Left lobe of liver (tissue), 2 donors: ENCODE data around the gene FOXC1. TPM values are rescaled to one million over a fixed set of nuclear protein-coding genes. Genes with fewer than 3 reads are reported as not detected.

Source experiments
- ATAC-seq: fragments of 200-7000 bp; cut with Tn5 transposase; one replicate; pipeline ENCODE4 v1.9.1; 2020; ENCODE audit warnings: mild to moderate bottlenecking, moderate library complexity
- DNase-seq: peaks from one replicate; pipeline ENCODE4 v3.0.0-alpha.2; 2020; ENCODE audit warnings: low spot score
- total RNA-seq: library from RNA; stranded (reverse); gene quantifications from one replicate; pipeline ENCODE4 v1.2.1, GENCODE V29; 2021
- donor health status: DM: no; HTN: no; CAD: no; lungs with moderate emphysema.
- donor health status: DM: no; HTN: yes; CAD: no.

Gene FOXC1
- total RNA-seq, 1 donor from 2014 or later, result 0.38 TPM

DNA sequence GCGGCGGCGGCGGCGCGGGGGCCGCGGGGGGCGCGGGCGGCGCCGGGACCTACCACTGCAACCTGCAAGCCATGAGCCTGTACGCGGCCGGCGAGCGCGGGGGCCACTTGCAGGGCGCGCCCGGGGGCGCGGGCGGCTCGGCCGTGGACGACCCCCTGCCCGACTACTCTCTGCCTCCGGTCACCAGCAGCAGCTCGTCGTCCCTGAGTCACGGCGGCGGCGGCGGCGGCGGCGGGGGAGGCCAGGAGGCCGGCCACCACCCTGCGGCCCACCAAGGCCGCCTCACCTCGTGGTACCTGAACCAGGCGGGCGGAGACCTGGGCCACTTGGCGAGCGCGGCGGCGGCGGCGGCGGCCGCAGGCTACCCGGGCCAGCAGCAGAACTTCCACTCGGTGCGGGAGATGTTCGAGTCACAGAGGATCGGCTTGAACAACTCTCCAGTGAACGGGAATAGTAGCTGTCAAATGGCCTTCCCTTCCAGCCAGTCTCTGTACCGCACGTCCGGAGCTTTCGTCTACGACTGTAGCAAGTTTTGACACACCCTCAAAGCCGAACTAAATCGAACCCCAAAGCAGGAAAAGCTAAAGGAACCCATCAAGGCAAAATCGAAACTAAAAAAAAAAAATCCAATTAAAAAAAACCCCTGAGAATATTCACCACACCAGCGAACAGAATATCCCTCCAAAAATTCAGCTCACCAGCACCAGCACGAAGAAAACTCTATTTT, 2.0 kb downstream of the FOXC1 start:
- ATAC-seq (no peak), DNase-seq (no peak)

DNA sequence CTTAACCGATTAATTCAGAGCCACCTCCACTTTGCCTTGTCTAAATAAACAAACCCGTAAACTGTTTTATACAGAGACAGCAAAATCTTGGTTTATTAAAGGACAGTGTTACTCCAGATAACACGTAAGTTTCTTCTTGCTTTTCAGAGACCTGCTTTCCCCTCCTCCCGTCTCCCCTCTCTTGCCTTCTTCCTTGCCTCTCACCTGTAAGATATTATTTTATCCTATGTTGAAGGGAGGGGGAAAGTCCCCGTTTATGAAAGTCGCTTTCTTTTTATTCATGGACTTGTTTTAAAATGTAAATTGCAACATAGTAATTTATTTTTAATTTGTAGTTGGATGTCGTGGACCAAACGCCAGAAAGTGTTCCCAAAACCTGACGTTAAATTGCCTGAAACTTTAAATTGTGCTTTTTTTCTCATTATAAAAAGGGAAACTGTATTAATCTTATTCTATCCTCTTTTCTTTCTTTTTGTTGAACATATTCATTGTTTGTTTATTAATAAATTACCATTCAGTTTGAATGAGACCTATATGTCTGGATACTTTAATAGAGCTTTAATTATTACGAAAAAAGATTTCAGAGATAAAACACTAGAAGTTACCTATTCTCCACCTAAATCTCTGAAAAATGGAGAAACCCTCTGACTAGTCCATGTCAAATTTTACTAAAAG, 2.7 kb downstream of the FOXC1 start:
- DNase-seq (no peak), ATAC-seq (no peak)

DNA sequence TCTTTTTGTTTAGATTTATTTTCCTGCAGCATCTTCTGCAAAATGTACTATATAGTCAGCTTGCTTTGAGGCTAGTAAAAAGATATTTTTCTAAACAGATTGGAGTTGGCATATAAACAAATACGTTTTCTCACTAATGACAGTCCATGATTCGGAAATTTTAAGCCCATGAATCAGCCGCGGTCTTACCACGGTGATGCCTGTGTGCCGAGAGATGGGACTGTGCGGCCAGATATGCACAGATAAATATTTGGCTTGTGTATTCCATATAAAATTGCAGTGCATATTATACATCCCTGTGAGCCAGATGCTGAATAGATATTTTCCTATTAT, 3.2 kb downstream of the FOXC1 start:
- ATAC-seq (no peak), DNase-seq (no peak)

DNA sequence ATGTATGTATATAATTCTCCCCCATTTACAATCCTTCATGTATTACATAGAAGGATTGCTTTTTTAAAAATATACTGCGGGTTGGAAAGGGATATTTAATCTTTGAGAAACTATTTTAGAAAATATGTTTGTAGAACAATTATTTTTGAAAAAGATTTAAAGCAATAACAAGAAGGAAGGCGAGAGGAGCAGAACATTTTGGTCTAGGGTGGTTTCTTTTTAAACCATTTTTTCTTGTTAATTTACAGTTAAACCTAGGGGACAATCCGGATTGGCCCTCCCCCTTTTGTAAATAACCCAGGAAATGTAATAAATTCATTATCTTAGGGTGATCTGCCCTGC, 3.6 kb downstream of the FOXC1 start:
- no peak for DNase-seq
- ATAC-seq, result no peak

DNA sequence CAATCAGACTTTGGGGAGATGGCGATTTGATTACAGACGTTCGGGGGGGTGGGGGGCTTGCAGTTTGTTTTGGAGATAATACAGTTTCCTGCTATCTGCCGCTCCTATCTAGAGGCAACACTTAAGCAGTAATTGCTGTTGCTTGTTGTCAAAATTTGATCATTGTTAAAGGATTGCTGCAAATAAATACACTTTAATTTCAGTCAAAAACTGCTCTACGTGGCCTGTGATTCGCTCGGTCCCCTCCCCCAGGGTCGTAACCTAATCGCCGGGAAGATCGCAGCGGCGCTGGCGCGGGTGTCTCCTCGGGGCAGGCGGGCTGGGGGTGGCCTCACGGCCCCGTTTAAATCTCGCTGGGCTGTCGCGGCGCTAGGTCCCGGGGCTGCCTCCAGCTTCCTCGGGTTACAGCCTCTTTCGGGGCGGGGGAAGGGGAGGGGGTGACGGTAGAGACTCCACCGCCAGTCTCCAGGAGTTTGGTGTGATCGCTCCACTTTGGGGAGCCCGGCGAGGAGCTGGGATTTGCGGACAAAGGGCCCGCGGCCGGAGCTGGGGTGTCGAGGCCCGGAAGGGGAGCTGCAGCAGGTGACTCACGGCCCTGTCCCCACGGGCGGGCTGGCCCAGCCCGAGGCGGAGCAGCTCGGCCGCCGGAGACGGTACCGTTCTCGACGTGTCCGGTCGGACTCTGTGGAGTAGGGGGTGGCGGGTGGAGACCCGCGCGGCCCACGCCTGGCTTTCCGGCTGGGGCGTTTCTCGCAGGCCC, 4.2 kb downstream of the FOXC1 start:
- no peak for DNase-seq

DNA sequence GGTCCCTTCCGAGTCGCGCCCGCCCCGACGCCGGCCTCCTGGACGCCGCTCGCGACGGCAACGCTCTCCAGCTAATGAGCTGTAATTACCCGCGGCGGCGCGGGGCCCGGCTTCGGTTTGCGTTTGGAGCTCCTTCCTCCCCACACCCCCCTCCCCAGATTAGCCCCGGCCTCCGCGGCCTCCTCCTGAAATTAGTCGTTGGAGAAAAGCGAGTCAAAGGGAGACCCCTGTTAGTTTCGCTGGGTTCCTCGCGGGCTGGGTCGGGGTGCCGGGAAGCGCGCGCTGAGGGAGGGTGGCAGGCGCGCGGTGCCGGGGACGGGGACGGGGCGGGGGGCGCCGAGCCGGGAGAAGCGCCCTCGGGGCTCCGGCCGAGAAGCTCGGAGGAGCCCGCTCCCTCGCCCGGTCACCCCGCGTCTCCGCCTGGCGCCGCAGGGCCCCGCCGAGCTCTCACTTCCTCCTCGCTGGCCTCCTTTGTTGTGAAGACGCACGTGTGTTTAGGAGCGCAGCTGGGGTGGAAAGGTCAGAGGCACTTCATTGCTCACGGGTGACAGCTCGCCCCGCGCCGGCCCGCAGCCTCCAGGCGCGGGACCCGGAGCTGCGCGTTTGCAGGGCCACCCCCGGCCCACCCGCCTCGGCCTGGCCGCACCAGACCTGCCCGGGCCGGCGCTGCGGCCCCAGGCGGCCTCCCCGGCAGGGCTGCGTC, 4.9 kb downstream of the FOXC1 start:
- ATAC-seq, result no peak
- DNase-seq, result no peak

More for the DNA sequence above, 4.2 kb downstream of the FOXC1 start:
- ATAC-seq, result no peak

DNA sequence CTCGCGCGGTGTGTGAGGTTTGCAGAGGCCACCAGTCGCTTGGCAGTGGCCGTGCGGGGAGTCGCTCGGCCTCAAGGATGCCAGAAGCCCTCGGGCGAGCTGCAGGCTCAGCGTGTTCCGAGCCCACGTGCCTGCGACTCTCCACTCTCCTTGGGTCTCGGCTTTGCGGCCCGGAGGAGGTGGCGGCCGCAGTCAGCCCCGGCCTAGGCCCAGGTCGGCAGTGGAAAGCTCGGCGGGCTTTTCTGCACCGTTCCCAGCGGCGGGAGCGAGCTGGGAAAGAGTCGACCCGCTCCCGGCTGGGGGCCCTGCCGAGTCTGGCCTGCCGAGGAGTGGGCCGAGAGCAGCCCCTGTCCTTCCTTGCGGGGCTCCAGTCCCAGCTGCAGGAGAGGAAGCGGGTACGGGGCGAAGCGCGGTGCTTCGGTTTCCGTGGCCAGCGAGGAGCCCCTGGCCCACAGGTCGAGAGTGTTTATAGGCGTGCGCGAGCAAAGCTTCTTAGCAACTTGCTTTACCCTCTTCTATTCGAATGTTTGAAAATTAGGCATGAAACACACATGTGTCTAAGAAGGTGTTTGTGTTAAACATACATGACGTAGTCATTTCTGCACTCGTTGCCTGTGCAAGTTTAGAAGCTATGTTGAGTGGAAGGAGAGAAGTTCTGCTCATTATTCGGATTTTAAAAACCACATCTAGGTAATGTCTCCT, 5.6 kb downstream of the FOXC1 start:
- DNase-seq (no peak), ATAC-seq (no peak)

DNA sequence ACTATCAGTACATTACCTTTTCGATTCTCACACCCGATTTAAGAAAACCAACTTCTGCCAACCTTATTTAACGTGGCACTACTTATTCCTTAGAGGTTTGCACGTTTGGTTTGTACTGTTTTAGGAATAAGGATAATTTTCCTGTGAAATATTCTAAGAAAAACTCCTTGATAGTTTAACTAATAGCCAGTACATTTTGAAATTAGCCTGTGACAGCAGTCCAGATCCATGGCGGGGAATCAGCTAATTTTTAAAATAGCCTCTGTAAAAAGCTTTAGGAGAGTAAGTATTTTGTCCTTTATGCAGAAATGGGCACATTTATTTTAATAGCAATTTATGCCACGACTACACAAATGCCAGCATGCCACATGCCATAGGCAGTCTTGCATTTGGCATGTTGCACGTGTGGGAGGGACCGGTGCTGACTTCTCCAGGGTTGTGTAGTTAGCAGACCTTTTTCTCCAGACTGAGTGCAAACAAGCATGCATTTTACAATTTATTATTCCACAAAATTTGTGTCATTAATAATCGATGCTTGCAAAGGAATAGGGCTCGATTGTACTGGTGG, 6.2 kb downstream of the FOXC1 start:
- DNase-seq (no peak), ATAC-seq (no peak)

DNA sequence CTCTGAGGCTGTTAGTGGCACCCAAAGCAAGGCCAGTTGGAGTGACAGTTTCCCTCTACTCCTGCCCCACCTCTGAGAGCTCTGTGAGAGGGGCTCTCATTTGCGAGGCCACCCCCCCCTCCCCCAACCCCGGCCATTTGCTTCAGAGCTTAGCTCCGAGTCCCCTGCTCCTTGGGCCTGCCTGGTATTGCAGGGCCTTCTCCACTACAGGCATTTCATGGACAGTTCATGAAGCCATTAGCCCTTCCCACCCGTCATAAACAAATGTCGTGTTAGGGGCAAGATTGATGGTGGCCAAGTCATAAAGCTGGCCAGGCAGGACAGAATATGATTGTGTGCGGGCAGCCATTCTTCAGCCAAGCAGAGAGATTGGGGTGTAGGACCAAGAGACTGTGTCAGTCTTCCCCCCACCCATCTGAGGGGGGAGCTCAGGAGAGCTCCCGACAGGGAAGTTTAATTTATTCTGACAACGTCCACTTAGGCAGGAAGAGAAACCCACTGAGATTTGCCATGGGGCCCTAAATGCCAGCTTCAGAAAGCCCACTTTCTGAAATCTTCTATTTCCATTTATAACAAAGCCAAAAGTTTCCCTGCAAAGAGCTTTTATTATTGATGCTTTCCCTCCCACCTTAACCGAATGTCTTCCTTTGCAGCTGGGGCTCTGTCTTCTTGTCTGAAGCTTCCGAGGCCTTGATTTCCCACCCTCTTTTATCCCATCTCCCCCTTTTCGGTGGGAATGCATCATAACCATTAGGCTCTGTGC, 7.2 kb downstream of the FOXC1 start:
- DNase-seq, result no peak
- ATAC-seq, result no peak

DNA sequence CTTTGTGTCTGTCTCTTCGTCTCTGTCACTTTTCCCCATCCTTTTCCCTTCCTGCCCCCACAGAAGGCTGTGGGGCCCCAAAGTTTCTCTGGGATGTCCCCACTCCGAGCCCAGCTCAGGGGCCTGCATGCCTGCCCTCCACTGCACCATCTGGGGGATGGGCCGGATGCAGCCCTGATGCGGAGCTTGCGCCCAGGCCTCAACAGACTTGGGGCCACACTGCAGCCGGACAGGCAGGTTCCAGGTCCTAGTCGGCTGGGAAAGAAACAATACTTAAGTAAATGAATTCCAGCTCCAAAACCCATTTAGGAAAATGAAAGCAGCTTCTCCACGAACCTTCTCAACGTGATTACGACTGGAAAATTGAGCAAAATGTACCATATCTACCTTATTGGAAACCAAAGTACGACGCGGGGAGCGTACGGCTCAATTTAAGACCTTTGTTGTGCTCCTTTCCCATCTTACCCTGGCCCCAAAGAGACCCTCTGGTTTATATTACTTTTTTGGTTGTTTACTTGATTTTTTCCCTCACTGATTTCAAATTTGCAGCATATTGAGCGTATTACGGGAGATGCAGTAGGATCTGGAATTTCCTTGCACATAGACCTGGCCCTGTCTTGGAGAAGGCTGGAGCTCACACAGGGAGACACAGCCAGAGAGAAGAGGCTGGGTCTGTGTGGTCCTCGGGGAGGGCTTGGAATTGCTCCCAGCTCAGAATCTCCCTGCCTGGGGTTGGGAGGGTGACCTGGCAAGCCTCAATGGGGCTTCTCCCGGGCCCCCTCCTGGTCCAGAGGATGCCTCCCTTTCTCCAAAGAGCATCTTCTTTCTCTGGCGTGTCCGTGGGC, 8.0 kb downstream of the FOXC1 start:
- DNase-seq (no peak), ATAC-seq (no peak)

DNA sequence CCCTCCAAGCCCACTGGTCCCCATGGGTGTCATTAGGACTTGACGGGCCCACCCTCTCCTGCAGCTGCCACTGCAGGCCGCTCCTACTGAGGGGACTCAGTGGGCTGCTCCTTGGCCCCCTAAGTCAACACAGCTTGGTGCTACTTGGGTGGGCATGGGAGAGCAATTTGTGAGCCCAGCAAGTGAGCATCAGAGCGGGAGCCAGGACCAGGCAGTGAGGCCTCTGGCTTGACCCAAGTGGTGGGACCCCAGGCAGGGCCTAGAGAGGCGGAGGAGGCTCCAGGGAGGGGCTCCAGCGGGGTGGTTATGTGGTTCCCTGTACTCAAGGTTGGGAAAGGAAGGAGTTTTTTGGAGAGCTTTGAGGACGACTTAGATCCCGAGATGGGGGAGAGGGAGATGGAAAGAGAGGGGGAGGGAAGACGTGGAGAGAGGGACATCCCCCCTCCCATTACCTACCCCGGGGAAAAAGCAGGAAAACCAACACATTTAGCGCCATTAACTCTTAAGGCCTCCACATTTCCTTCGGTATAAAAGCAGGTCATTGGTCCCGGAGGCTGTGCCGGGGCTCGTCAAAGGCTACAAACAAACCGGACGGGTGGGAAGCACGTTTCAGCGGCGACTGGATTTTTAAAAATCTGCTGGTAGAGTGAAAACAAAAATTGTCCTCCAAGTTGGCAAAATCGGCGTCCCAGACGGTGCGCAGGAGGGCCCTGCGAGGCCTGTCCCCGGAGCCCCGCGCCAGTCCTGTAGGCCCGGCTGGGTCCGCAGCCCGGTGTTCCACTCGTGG, 8.8 kb downstream of the FOXC1 start:
- DNase-seq (no peak), ATAC-seq (no peak)

DNA sequence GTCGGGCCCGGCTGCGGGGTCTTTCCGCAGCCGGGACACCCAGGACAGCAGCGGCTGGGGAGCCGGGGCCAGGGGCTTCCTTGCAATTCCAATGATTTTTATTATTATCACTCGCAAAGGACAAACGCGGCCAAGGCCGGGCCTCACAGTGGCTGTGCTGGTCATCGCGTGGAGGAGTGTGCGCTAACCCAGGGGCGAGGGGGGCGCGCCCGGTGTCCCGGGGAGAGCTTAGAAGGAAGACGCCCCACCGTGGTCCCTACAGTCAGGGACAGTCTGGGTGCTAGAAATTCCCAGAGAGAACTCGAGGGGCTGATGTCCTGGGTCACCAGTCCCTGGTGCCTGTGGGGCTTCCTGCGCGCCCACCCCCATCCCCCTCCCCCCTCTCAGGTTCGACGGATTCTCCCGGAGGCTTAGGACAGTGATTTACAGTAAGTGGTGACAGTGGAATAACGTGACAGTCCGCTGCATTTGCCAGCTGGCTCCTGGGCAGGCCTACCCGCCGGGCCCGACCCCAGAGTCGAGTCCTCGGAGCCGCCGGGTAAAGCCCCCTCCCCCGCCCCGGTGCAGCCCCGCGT, 9.5 kb downstream of the FOXC1 start:
- no peak for DNase-seq

DNA sequence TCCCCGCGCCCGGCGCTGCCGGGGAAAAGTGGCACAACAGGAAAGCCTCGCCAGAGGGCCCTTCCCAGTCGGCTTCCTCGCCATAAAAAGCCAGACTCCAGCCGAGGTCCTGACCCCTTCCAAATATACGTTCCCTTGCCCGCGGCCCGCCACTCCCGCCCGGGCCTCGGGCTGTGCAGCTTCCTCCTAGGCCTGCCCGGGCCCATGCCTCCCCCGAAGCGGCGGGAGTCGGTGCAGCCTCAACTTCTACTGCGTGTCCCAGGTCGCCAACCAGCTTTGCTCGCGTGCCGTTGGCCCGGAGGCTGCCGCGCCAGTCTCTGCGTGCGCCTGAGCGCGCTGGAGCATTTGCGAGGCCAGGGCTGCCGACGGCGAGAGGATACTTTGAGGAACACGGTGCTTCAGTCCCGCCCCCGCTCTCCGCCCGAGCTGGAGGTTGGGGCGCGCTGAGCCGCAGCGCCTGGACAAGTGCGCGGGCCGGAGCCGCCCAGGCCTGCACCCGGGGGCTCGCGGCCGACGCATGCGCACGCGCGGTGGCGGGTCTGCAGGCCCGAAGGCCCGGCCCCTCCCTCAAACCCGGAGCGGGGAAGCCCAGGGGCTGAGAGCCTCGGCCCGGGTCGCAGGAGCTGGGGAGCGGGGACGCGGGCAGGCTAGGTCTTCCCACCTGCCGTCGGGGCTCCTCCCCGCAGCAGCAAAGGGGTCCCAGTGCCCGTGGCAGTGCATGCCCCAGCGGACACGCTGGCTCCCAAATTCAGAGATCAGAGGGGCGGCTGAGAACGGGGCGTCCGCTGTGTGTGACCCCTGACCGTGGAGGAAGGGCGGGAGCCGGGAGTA, 10.2 kb downstream of the FOXC1 start:
- DNase-seq (no peak), ATAC-seq (peak; percentile 39)

More for the DNA sequence above, 9.5 kb downstream of the FOXC1 start:
- ATAC-seq, result no peak

DNA sequence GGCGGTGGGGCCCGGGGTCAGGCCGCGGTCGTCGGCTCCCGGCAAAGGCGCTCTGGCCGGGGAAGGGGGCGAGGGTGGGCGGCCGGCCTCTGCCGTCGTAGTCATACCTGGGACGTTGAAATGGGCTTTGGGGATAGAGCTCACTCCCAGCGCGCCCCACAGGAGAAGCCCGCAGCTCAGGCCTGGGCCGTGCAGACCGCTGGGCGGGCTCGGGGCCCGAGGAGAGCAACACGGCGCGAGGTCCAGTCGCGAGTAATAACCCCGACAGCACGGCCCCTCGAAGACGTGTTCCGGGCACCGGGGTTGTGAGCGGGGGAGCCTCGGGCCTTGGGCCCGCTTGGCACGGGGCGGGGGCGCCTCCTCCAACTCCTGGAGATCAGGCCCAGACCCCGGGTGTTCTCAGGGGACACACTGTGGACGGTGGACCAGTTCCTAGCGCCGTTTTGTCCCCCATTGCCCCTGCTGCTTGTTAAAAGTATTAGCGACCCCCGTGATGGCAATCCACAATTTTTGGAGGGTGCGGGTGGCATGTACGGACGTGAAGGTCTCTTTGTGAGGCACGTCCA, 10.9 kb downstream of the FOXC1 start:
- no peak for ATAC-seq
- no peak for DNase-seq

DNA sequence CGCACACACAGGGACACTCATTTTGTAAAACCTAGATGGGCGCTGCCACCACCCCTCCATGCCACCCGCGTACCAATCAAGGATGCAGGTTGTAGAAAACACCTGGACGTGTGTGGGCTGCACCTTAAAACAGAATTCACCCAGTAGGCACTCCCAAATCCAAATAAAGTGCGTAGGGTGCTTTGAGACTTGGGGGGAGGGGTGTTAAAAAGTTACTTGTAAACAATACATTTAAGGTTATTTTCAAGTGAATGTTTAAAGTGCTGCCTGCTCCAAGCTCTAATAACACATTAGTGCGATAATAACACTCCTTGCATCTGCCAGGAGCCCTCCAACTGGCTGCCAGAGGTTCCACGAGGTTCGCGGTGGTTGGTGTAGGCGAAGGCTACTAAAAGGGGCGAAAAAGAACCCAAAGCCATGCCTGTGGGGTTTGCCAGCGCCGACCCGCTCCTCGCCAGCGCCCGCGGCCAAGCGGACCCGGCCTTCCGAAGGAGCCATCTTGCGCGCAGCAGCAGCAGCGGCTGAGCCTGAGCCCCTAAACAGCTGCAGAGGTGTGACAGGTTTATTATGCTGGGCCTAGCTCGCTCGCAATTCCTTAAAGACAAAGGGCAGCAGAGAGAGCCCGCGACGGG, 11.5 kb downstream of the FOXC1 start:
- DNase-seq (no peak), ATAC-seq (no peak)

DNA sequence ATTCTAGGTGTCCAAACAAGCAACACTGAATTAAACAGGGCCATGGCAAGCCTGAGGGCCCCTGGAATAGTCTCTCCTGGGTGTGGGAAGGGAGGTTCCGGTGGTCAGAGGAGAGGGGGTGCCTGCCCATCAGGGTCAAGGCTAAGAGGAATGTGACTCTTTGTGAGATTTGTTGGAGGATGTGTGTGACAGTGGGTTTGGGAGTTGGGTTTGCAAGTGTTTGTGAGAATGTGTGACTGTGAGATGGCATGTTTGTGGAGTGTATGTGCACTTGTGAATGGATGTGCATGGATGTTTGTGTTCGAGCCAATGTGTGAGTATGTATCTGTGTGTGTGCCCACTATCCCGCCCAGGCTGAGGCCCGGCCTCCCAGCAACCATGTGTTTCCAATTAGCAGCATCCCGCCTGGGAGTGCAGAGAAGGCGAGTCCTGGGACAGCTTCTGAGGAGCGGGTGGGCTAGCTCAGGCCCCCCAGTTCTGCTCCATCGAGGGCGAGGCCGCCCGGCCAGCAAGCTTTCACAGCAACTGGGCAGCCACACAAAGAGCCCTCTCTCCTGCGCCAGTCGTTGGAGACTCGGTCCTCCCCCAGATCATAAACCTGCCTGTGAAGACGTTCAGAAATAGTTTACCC, 12.6 kb downstream of the FOXC1 start:
- DNase-seq, result no peak
- ATAC-seq, result no peak
